ENCODE data around the gene TNFRSF19. TPM values are rescaled to one million over a fixed set of nuclear protein-coding genes. Genes with fewer than 3 reads are reported as not detected.
A peak's percentile ranks its signal among the peaks of the same experiment; 100 is the strongest.

The TNFRSF19 gene
- total RNA-seq, 1 experiment from 2014 or later = 63.4 TPM

DNA sequence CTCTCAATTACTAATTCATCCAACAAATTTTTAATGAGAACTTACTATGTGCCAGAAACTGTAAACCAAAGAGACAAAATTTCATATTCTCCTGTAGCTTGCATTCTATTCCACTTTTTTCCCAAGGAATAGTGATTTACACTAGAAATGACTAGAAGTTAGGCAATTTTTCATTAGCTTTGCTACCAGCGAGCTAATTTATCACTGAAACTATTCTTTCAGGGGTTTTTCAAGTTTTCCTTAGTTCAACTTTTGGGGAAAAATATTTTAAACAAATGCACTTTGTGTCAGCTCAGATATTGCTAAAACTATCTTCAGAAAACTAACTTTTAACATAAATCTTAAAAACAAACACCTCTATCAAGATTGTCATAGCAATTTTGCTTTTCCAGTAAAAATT lies 5.4 kb downstream of the TNFRSF19 start:
- Histone ChIP-seq H3K27me3 (replicated peaks; ENCODE audit: control insufficient read depth, insufficient read depth, low read length) (no peaks in the 10 kb centered on the region), H3K36me3 (ENCODE audit: control insufficient read depth, insufficient read depth, low read length) (no peaks in the 10 kb centered on the region), H3K4me3 (ENCODE audit: low read depth, low read length) (no peak overlapping the region), H3K4me1 (peaks cover 7% of the 10 kb centered on the region), H3K9me3 (no peaks in the 10 kb centered on the region)
- H3K27me3 Mint-ChIP-seq (ENCODE audit: insufficient read depth, unreplicated experiment) = no peaks in the 10 kb centered on the region
- H3K4me1 Mint-ChIP-seq (ENCODE audit: low read depth, unreplicated experiment) = peaks cover 15% of the 10 kb centered on the region
- H3K4me3 Mint-ChIP-seq (ENCODE audit: unreplicated experiment) = no peak overlapping the region
- no peak for DNase-seq
- peaks cover 34% of the 10 kb centered on the region for H3K36me3 Mint-ChIP-seq (ENCODE audit: insufficient read depth, unreplicated experiment)
- no peaks in the 10 kb centered on the region for H3K9me3 Mint-ChIP-seq (ENCODE audit: unreplicated experiment)
- ChIA-PET POLR2A (interaction anchor here (0.5 kb wide), 1 partner anchor 54 kb away, joined by 4 read pairs; no protein-coding TSS in a partner anchor), CTCF (no interaction called here)
- no peak overlapping the region for H3K27ac Mint-ChIP-seq (ENCODE audit: unreplicated experiment)
- intact Hi-C loops (cut with micrococcal nuclease; ENCODE audit: unreplicated experiment) = loop anchor here (5.0 to 10.0 kb wide), 3 partner anchors 82 to 312 kb away; partner anchors contain the start of gene MIPEP
- TF ChIP-seq, protein P1, sequence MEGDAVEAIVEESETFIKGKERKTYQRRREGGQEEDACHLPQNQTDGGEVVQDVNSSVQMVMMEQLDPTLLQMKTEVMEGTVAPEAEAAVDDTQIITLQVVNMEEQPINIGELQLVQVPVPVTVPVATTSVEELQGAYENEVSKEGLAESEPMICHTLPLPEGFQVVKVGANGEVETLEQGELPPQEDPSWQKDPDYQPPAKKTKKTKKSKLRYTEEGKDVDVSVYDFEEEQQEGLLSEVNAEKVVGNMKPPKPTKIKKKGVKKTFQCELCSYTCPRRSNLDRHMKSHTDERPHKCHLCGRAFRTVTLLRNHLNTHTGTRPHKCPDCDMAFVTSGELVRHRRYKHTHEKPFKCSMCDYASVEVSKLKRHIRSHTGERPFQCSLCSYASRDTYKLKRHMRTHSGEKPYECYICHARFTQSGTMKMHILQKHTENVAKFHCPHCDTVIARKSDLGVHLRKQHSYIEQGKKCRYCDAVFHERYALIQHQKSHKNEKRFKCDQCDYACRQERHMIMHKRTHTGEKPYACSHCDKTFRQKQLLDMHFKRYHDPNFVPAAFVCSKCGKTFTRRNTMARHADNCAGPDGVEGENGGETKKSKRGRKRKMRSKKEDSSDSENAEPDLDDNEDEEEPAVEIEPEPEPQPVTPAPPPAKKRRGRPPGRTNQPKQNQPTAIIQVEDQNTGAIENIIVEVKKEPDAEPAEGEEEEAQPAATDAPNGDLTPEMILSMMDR (IDR thresholded peaks at IDR 0.05; ENCODE audit: insufficient read depth in 1 of 2, low read depth in 1 of 2, low read length in 1 of 2, severe bottlenecking in 1 of 2, unreplicated experiment in 1 of 2) = no peak
- BruUV-seq (replicated peaks) = no TSS peak

GRCh38 chr13:23578411-23579071 lies 8.3 kb downstream of the TNFRSF19 start:
- intact Hi-C loops (cut with micrococcal nuclease; ENCODE audit: unreplicated experiment) = loop anchor here (1.0 to 10.0 kb wide), 7 partner anchors 21 to 309 kb away; partner anchors contain the start of gene MIPEP
- H3K4me3 Mint-ChIP-seq (ENCODE audit: unreplicated experiment) = peak overlapping the region; percentile 87
- peaks cover 37% of the 10 kb centered on the region for H3K36me3 Mint-ChIP-seq (ENCODE audit: insufficient read depth, unreplicated experiment)
- H3K4me1 ChIP-seq = peaks cover 17% of the 10 kb centered on the region; the same call in 1 of the 2 replicates
- H3K9me3 Mint-ChIP-seq (ENCODE audit: unreplicated experiment) = no peaks in the 10 kb centered on the region
- TF ChIP-seq, protein P1 (IDR thresholded peaks at IDR 0.05; ENCODE audit: insufficient read depth in 1 of 2, low read depth in 1 of 2, low read length in 1 of 2, severe bottlenecking in 1 of 2, unreplicated experiment in 1 of 2) = peak; percentile 49 to 84
- CTCF ChIA-PET = interaction anchor here (0.6 to 1.9 kb wide), 17 partner anchors 8 to 579 kb away, joined by 3 to 18 read pairs (median 6); partner anchors contain the start of genes MIPEP and TNFRSF19
- H3K27me3 Mint-ChIP-seq (ENCODE audit: insufficient read depth, unreplicated experiment) = no peaks in the 10 kb centered on the region
- no peaks in the 10 kb centered on the region for H3K9me3 ChIP-seq
- no peaks in the 10 kb centered on the region for H3K27me3 ChIP-seq (replicated peaks; ENCODE audit: control insufficient read depth, insufficient read depth, low read length)
- H3K4me1 Mint-ChIP-seq (ENCODE audit: low read depth, unreplicated experiment) = peaks cover 18% of the 10 kb centered on the region
- TSS peak; percentile 90 for BruUV-seq (replicated peaks)
- peak overlapping the region; percentile 95 for H3K4me3 ChIP-seq (ENCODE audit: low read depth, low read length)
- peak overlapping the region; percentile 37 for H3K27ac Mint-ChIP-seq (ENCODE audit: unreplicated experiment)
- H3K36me3 ChIP-seq (ENCODE audit: control insufficient read depth, insufficient read depth, low read length) = no peaks in the 10 kb centered on the region
- POLR2A ChIA-PET = interaction anchor here (0.6 to 1.0 kb wide), 4 partner anchors 9 to 310 kb away, joined by 3 to 23 read pairs (median 6); partner anchors contain the start of genes MIPEP and TNFRSF19
- DNase-seq = peak; percentile 90 to 93

- ChIA-PET CTCF (interaction anchor here (0.6 to 1.9 kb wide), 17 partner anchors 9 to 579 kb away, joined by 3 to 18 read pairs (median 6); partner anchors contain the start of genes MIPEP and TNFRSF19), POLR2A (interaction anchor here (0.6 to 1.0 kb wide), 4 partner anchors 9 to 310 kb away, joined by 3 to 23 read pairs (median 6); partner anchors contain the start of genes MIPEP and TNFRSF19)
- Mint-ChIP-seq H3K4me3 (ENCODE audit: unreplicated experiment) (peak overlapping the region; percentile 87), H3K4me1 (ENCODE audit: low read depth, unreplicated experiment) (peaks cover 20% of the 10 kb centered on the region), H3K27ac (ENCODE audit: unreplicated experiment) (peak overlapping the region; percentile 37), H3K36me3 (ENCODE audit: insufficient read depth, unreplicated experiment) (peaks cover 37% of the 10 kb centered on the region), H3K27me3 (ENCODE audit: insufficient read depth, unreplicated experiment) (no peaks in the 10 kb centered on the region), H3K9me3 (ENCODE audit: unreplicated experiment) (no peaks in the 10 kb centered on the region)
- BruUV-seq (replicated peaks) = no TSS peak
- no peaks in the 10 kb centered on the region; the same call in 1 of the 2 replicates for H3K36me3 ChIP-seq (ENCODE audit: control insufficient read depth, insufficient read depth, low read length)
- TF ChIP-seq, protein P1 (IDR thresholded peaks at IDR 0.05; ENCODE audit: insufficient read depth in 1 of 2, low read depth in 1 of 2, low read length in 1 of 2, severe bottlenecking in 1 of 2, unreplicated experiment in 1 of 2) = no peak
- H3K9me3 ChIP-seq = no peaks in the 10 kb centered on the region
- DNase-seq = peak; percentile 93 to 98
- peaks cover 17% of the 10 kb centered on the region; the same call in 1 of the 2 replicates for H3K4me1 ChIP-seq
- H3K4me3 ChIP-seq (ENCODE audit: low read depth, low read length) = peak overlapping the region; percentile 95
- intact Hi-C loops (cut with micrococcal nuclease; ENCODE audit: unreplicated experiment) = loop anchor here (1.0 to 10.0 kb wide), 6 partner anchors 20 to 308 kb away; partner anchors contain the start of gene MIPEP
- H3K27me3 ChIP-seq (replicated peaks; ENCODE audit: control insufficient read depth, insufficient read depth, low read length) = no peaks in the 10 kb centered on the region
Measured at GRCh38 chr13:23579072-23579895, 9.1 kb downstream of the TNFRSF19 start.
